ENCODE data around the gene SETD9. TPM values are rescaled to one million over a fixed set of nuclear protein-coding genes. Genes with fewer than 3 reads are reported as not detected.

SETD9 gene
- total RNA-seq, 4 donors from 2014 or later: 9.0 to 24.4 (median 17.6) TPM

GRCh38 chr5:56876327-56876726 lies 33.1 kb upstream of the SETD9 start:
- 60 to 62% methylated on average over 3 of the region's 3 CpGs for WGBS, 2 donors
- TF ChIP-seq, protein P1, sequence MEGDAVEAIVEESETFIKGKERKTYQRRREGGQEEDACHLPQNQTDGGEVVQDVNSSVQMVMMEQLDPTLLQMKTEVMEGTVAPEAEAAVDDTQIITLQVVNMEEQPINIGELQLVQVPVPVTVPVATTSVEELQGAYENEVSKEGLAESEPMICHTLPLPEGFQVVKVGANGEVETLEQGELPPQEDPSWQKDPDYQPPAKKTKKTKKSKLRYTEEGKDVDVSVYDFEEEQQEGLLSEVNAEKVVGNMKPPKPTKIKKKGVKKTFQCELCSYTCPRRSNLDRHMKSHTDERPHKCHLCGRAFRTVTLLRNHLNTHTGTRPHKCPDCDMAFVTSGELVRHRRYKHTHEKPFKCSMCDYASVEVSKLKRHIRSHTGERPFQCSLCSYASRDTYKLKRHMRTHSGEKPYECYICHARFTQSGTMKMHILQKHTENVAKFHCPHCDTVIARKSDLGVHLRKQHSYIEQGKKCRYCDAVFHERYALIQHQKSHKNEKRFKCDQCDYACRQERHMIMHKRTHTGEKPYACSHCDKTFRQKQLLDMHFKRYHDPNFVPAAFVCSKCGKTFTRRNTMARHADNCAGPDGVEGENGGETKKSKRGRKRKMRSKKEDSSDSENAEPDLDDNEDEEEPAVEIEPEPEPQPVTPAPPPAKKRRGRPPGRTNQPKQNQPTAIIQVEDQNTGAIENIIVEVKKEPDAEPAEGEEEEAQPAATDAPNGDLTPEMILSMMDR (IDR thresholded peaks at IDR 0.05): no peak
- no peak for TF ChIP-seq POLR2A (IDR thresholded peaks at IDR 0.05)
- intact Hi-C loops (cut with DNase I; ENCODE audit: low total_unique reads): no loop called here
- no peak for DNase-seq (ENCODE audit: low spot score in 2 of 2)
- H3K4me3 ChIP-seq (ENCODE audit: low read depth, poor library complexity, severe bottlenecking): no peak overlapping the region

DNA sequence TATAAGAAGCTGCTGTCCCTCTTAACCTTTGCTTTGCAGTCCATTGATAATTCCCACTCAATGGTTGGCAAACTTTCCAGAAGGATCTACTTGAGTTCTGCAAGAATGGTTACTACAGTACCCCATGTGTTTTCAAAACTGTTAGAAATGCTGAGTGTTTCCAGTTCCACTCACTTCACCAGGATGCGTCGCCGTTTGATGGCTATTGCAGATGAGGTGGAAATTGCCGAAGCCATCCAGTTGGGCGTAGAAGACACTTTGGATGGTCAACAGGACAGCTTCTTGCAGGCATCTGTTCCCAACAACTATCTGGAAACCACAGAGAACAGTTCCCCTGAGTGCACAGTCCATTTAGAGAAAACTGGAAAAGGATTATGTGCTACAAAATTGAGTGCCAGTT lies 27.8 kb upstream of the SETD9 start:
- no peak overlapping the region for H3K4me3 ChIP-seq (ENCODE audit: low read depth, poor library complexity, severe bottlenecking)
- 95 to 97% methylated on average over 5 of the region's 5 CpGs for WGBS, 2 donors
- intact Hi-C loops (cut with DNase I; ENCODE audit: low total_unique reads): no loop called here
- no peak for DNase-seq (ENCODE audit: low spot score in 2 of 2)
- TF ChIP-seq POLR2A (IDR thresholded peaks at IDR 0.05): no peak

GRCh38 chr5:56893251-56893951 lies 16.0 kb upstream of the SETD9 start:
- DNase-seq (ENCODE audit: low spot score in 2 of 2): no peak
- intact Hi-C loops (cut with DNase I; ENCODE audit: low total_unique reads): no loop called here
- TF ChIP-seq POLR2A (IDR thresholded peaks at IDR 0.05): no peak
- TF ChIP-seq, protein P1 (IDR thresholded peaks at IDR 0.05): no peak
- no peak overlapping the region for H3K4me3 ChIP-seq (ENCODE audit: low read depth, poor library complexity, severe bottlenecking)
- WGBS, 2 donors: 93 to 94% methylated on average over 5 of the region's 5 CpGs

- no peak for TF ChIP-seq POLR2A (IDR thresholded peaks at IDR 0.05)
- TF ChIP-seq, protein P1 (IDR thresholded peaks at IDR 0.05): no peak
- no peak for DNase-seq (ENCODE audit: low spot score in 2 of 2)
- intact Hi-C loops (cut with DNase I; ENCODE audit: low total_unique reads): no loop called here
- no peak overlapping the region for H3K4me3 ChIP-seq (ENCODE audit: low read depth, poor library complexity, severe bottlenecking)
- 98% methylated on average over 4 of the region's 4 CpGs for WGBS, 2 donors
Measured at GRCh38 chr5:56896763-56897162, 12.6 kb upstream of the SETD9 start.

DNA sequence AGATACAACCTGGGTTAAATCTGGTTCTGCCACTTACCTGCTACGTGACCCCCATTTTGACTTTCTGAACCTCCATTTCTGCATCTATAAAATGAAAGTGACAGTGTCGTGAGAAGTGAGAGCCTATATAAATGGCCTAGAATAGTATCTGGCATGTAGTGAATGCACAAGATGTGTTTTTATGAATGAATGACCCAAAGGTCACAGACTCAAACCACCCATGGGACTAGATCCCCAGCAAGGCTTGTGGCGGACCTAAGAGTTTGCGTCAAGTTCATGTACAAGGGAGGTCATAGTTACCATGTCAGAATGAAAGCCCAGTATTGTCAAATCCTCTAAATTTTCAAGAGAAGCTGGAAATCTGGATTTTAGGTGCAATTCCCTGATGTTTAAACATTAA lies 11.2 kb upstream of the SETD9 start:
- TF ChIP-seq, protein P1 (IDR thresholded peaks at IDR 0.05): no peak
- TF ChIP-seq POLR2A (IDR thresholded peaks at IDR 0.05): no peak
- no peak overlapping the region for H3K4me3 ChIP-seq (ENCODE audit: low read depth, poor library complexity, severe bottlenecking)
- no peak for DNase-seq (ENCODE audit: low spot score in 2 of 2)
- intact Hi-C loops (cut with DNase I; ENCODE audit: low total_unique reads): no loop called here
- WGBS, 2 donors: 82 to 92% methylated on average over 4 of the region's 4 CpGs

GRCh38 chr5:56900395-56900794 lies 9.0 kb upstream of the SETD9 start:
- 51 to 57% methylated on average over 4 of the region's 4 CpGs for WGBS, 2 donors
- no peak overlapping the region for H3K4me3 ChIP-seq (ENCODE audit: low read depth, poor library complexity, severe bottlenecking)
- intact Hi-C loops (cut with DNase I; ENCODE audit: low total_unique reads): loop anchor here (5.0 to 10.0 kb wide), 2 partner anchors 314 to 1562 kb away; partner anchors contain the start of gene PLK2
- TF ChIP-seq POLR2A (IDR thresholded peaks at IDR 0.05): no peak
- TF ChIP-seq, protein P1 (IDR thresholded peaks at IDR 0.05): no peak
- DNase-seq (ENCODE audit: low spot score in 2 of 2): no peak

Measured in lower leg skin (tissue), 4 donors.